Measurements from ENCODE around the gene ARHGEF16. TPM values are rescaled to one million over a fixed set of nuclear protein-coding genes. Genes with fewer than 3 reads are reported as not detected.

ARHGEF16 gene
- polyA plus RNA-seq, 1 experiment: not detected

- CTCF ChIA-PET: interaction anchor here (0.8 to 1.4 kb wide), 2 partner anchors 9 kb away, joined by 5 to 7 read pairs; no protein-coding TSS in a partner anchor
- TF ChIP-seq CTCF (IDR thresholded peaks at IDR 0.05; ENCODE audit: low read depth, low read length): no peak
- H3K4me3 ChIP-seq (ENCODE audit: low read depth, low read length): no peak overlapping the region
- no peak for DNase-seq (ENCODE audit: low read depth, low spot score)
- H3K27ac ChIP-seq (ENCODE audit: low read depth, low read length): no peak overlapping the region
- H3K27me3 ChIP-seq (ENCODE audit: control insufficient read depth, insufficient read depth, low read length): peaks cover 18% of the 10 kb centered on the region
- POLR2A ChIA-PET: no interaction called here
- no peaks in the 10 kb centered on the region for H3K9me3 ChIP-seq (ENCODE audit: control insufficient read depth, insufficient read depth, low read length)
Measured at GRCh38 chr1:3444298-3444697, 10.2 kb upstream of the ARHGEF16 start.

- TF ChIP-seq CTCF (IDR thresholded peaks at IDR 0.05; ENCODE audit: low read depth, low read length): no peak
- Histone ChIP-seq H3K27ac (ENCODE audit: low read depth, low read length) (no peak overlapping the region), H3K4me3 (ENCODE audit: low read depth, low read length) (no peak overlapping the region), H3K9me3 (ENCODE audit: control insufficient read depth, insufficient read depth, low read length) (no peaks in the 10 kb centered on the region), H3K27me3 (ENCODE audit: control insufficient read depth, insufficient read depth, low read length) (peaks cover 18% of the 10 kb centered on the region)
- ChIA-PET POLR2A (no interaction called here), CTCF (interaction anchor here (0.8 kb wide), 1 partner anchor 8 kb away, joined by 7 read pairs; no protein-coding TSS in a partner anchor)
- no peak for DNase-seq (ENCODE audit: low read depth, low spot score)
Measured at GRCh38 chr1:3444736-3445135, 9.7 kb upstream of the ARHGEF16 start.

GRCh38 chr1:3450202-3450863, 4.1 kb upstream of the ARHGEF16 start:
- no peak for TF ChIP-seq CTCF (IDR thresholded peaks at IDR 0.05; ENCODE audit: low read depth, low read length)
- POLR2A ChIA-PET: no interaction called here
- CTCF ChIA-PET: interaction anchor here (0.9 kb wide), 2 partner anchors 36 to 169 kb away, joined by 3 read pairs; no protein-coding TSS in a partner anchor
- DNase-seq (ENCODE audit: low read depth, low spot score): no peak
- Histone ChIP-seq H3K4me3 (ENCODE audit: low read depth, low read length) (no peak overlapping the region), H3K9me3 (ENCODE audit: control insufficient read depth, insufficient read depth, low read length) (no peaks in the 10 kb centered on the region; the same call in 1 of the 2 replicates), H3K27ac (ENCODE audit: low read depth, low read length) (no peak overlapping the region), H3K27me3 (ENCODE audit: control insufficient read depth, insufficient read depth, low read length) (peaks cover 11% of the 10 kb centered on the region)

- no peak for TF ChIP-seq CTCF (IDR thresholded peaks at IDR 0.05; ENCODE audit: low read depth, low read length)
- POLR2A ChIA-PET: no interaction called here
- H3K27me3 ChIP-seq (ENCODE audit: control insufficient read depth, insufficient read depth, low read length): peaks cover 13% of the 10 kb centered on the region
- H3K27ac ChIP-seq (ENCODE audit: low read depth, low read length): no peak overlapping the region
- H3K9me3 ChIP-seq (ENCODE audit: control insufficient read depth, insufficient read depth, low read length): no peaks in the 10 kb centered on the region; the same call in 1 of the 2 replicates
- H3K4me3 ChIP-seq (ENCODE audit: low read depth, low read length): no peak overlapping the region
- no peak for DNase-seq (ENCODE audit: low read depth, low spot score)
- CTCF ChIA-PET: interaction anchor here (0.9 kb wide), 1 partner anchor 168 kb away, joined by 3 read pairs; no protein-coding TSS in a partner anchor
Measured at GRCh38 chr1:3450983-3451382, 3.5 kb upstream of the ARHGEF16 start.
